Upper lobe of left lung (tissue), 6 donors: ENCODE data around the gene GRK2. TPM values are rescaled to one million over a fixed set of nuclear protein-coding genes. Genes with fewer than 3 reads are reported as not detected.
A peak's percentile ranks its signal among the peaks of the same experiment; 100 is the strongest.

ENCODE experiments used
- ATAC-seq, 2 donors: fragments of 200-7000 bp; cut with Tn5 transposase; one replicate each; pipeline ENCODE4 v1.9.1; 2022; ENCODE audit warnings: mild to moderate bottlenecking in 2 of 2, moderate library complexity in 2 of 2; ENCODE audit not compliant: low FRiP score in 2 of 2
- DNase-seq, 2 donors: peaks; one replicate each; pipeline ENCODE4 v3.0.0-alpha.2; 2019 to 2020
- H3K27ac ChIP-seq, 4 donors: fragments of 200-600 bp; sonication (generic); one replicate each; pipeline ENCODE4 v1.5.1; 2016 to 2019
- H3K27me3 ChIP-seq, 4 donors: fragments of 200-600 bp; sonication (generic); one replicate each; pipeline ENCODE4 v1.5.1; 2017 to 2019
- H3K36me3 ChIP-seq, 4 donors: fragments of 200-600 bp; sonication (generic); one replicate each; pipeline ENCODE4 v1.5.1; 2016 to 2019
- H3K4me1 ChIP-seq, 4 donors: fragments of 200-600 bp; sonication (generic); one replicate each; pipeline ENCODE4 v1.5.1; 2018 to 2019
- H3K4me3 ChIP-seq, 4 donors: fragments of 200-600 bp; sonication (generic); one replicate each; pipeline ENCODE4 v1.5.1; 2017 to 2019; ENCODE audit warnings: mild to moderate bottlenecking in 2 of 4, moderate library complexity in 1 of 4
- H3K9me3 ChIP-seq, 4 donors: fragments of 200-600 bp; sonication (generic); one replicate each; pipeline ENCODE4 v1.5.1; 2018 to 2019
- EP300 ChIP-seq, 4 donors: sonication (generic); formaldehyde crosslinking; IDR thresholded peaks; one replicate each; pipeline ENCODE4 v1.5.1; 2017; ENCODE audit warnings: antibody characterized with exemption in 4 of 4, control low read depth in 2 of 4
- POLR2A ChIP-seq, 4 donors: fragments of 450-650 bp; IDR thresholded peaks; one replicate each; pipeline ENCODE4 v1.5.1; 2016 to 2017; ENCODE audit warnings: antibody characterized with exemption in 4 of 4, mild to moderate bottlenecking in 2 of 4
- POLR2AphosphoS5 ChIP-seq, 2 donors: sonication (generic); formaldehyde crosslinking; IDR thresholded peaks; one replicate each; pipeline ENCODE4 v1.5.1; 2017; ENCODE audit warnings: antibody characterized with exemption in 2 of 2
- WGBS, 2 donors: methylation state at CpG; one replicate each; pipeline ENCODE4 v1.1.5; 2017 to 2018; 5-methylcytosine and 5-hydroxymethylcytosine counted together
- total RNA-seq, 6 donors: library from RNA; depleted of rRNA in 4 of 6; stranded (reverse); fragments of >200 nt in 4 of 6; gene quantifications; one replicate each; pipeline versions ENCODE4 v1.1.0 to v1.2.1, GENCODE V29; 2016 to 2021
- TF ChIP-seq, protein P1 (sequence below), 6 experiments: fragments of 450-650 bp in 4 of 6; fragments of 200-600 bp in 2 of 6; sonication (generic) in 2 of 6; IDR thresholded peaks; one replicate each; pipeline ENCODE4 v1.5.1; 2016 to 2019; ENCODE audit warnings: antibody characterized with exemption in 6 of 6
- donor health status: DM: no; HTN: no; CAD: no; lungs with moderate emphysema.
- donor health status: DM: no; HTN: yes; CAD: no; lungs with severe emphysema.

Gene GRK2
- total RNA-seq, 6 donors from 2014 or later, result 76.9 to 232 (median 117) TPM

DNA sequence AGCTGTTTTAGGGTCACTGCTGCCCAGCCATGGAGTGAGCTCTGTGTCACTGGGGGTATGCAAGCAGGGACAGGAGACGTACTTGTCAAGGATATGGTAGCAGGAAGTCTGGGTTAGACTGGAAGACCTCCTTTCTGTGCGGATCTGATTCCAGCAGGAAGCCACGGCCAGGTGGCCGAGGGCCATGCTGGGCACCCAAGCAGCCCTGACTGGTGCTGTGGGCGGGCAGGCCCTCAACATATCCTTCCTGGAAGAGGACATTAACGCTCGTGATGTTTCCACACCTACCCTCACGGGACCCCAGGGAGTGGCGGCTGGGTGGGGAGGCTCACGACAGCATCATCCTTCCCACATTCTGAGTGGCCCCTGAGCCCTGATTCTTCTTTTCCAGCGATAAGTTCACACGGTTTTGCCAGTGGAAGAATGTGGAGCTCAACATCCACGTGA is 14.1 kb downstream of the GRK2 start:
- Histone ChIP-seq H3K4me3 (no peak overlapping the region), H3K9me3 (no peaks in the 10 kb centered on the region), H3K4me1 (peaks cover 43 to 74% (median 59%) of the 10 kb centered on the region in 4 donors), H3K27ac (peak overlapping the region; percentile 92 to 99 (median 97)), H3K27me3 (no peaks in the 10 kb centered on the region), H3K36me3 (peaks cover 52 to 72% (median 68%) of the 10 kb centered on the region in 4 donors)
- peak; percentile 20 to 44 for DNase-seq
- no peak for ATAC-seq
- WGBS, 2 donors, result 68 to 78% methylated on average over 4 to 12 of the region's 13 CpGs
- no peak for TF ChIP-seq EP300 (IDR thresholded peaks at IDR 0.05)

DNA sequence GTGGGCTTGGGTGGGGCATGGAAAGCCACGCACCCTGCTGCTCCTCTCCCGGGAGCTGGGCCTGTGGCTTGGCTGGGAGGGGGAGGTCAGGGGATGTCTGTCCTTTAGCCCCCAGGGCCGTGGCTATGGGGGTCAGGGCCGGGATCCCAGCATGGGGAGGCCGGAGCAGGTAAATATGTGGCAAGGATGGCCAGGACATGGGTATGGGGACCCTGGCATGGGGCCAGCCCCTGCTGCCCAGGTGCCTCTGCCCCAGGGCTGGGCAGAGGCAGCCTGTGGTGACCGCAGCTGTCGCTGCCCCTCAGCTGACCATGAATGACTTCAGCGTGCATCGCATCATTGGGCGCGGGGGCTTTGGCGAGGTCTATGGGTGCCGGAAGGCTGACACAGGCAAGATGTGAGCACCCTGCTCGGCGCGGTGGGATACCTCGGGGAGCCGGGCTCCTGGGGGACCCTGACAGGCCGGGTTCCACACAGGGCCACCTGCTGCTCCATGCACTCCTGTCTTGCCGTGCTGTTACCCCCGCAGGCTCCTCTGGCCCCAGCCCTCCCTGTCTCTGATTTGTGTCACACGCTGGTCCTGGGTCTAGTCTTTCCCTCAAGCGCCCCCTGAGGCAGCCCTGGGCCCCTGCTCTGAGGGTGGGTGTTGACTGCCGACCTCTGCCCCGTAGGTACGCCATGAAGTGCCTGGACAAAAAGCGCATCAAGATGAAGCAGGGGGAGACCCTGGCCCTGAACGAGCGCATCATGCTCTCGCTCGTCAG is 14.7 kb downstream of the GRK2 start:
- ATAC-seq (no peak), DNase-seq (peak; percentile 17 to 69)
- peaks cover 56 to 78% (median 74%) of the 10 kb centered on the region in 4 donors for H3K36me3 ChIP-seq
- peaks cover 38 to 74% (median 55%) of the 10 kb centered on the region in 4 donors for H3K4me1 ChIP-seq
- no peaks in the 10 kb centered on the region for H3K27me3 ChIP-seq
- WGBS, 2 donors, result 93 to 95% methylated on average over 18 to 27 of the region's 31 CpGs
- peak overlapping the region; percentile 92 to 99 (median 97) for H3K27ac ChIP-seq
- no peak overlapping the region for H3K4me3 ChIP-seq
- TF ChIP-seq POLR2AphosphoS5 (IDR thresholded peaks at IDR 0.05), result no peak
- no peak for TF ChIP-seq POLR2A (IDR thresholded peaks at IDR 0.05)
- no peaks in the 10 kb centered on the region for H3K9me3 ChIP-seq

DNA sequence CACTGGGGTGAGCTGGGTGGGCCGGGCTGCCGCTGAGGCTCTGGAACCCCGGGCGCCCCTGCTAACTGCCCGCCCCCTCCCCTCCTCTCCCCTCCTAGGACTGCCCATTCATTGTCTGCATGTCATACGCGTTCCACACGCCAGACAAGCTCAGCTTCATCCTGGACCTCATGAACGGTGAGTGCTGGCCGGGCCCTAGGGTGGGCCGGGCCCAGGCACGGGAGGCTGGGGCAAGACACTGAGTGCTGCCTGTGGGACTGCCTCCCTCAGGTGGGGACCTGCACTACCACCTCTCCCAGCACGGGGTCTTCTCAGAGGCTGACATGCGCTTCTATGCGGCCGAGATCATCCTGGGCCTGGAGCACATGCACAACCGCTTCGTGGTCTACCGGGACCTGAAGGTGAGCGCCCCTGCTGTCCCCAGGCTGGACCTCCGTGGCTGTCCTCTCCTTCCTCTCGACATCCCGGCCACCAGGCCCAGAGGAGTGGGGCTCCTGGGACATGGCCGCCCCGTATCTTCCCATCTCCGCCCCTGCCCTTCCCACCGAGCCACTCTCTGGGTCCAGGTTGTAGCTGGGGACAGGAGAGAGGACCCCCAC is 15.4 kb downstream of the GRK2 start:
- ATAC-seq (no peak), DNase-seq (peak; percentile 20 to 46)
- peaks cover 37 to 73% (median 53%) of the 10 kb centered on the region in 4 donors for H3K4me1 ChIP-seq
- H3K4me3 ChIP-seq, result no peak overlapping the region
- TF ChIP-seq, protein P1, sequence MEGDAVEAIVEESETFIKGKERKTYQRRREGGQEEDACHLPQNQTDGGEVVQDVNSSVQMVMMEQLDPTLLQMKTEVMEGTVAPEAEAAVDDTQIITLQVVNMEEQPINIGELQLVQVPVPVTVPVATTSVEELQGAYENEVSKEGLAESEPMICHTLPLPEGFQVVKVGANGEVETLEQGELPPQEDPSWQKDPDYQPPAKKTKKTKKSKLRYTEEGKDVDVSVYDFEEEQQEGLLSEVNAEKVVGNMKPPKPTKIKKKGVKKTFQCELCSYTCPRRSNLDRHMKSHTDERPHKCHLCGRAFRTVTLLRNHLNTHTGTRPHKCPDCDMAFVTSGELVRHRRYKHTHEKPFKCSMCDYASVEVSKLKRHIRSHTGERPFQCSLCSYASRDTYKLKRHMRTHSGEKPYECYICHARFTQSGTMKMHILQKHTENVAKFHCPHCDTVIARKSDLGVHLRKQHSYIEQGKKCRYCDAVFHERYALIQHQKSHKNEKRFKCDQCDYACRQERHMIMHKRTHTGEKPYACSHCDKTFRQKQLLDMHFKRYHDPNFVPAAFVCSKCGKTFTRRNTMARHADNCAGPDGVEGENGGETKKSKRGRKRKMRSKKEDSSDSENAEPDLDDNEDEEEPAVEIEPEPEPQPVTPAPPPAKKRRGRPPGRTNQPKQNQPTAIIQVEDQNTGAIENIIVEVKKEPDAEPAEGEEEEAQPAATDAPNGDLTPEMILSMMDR (IDR thresholded peaks at IDR 0.05), result no peak
- TF ChIP-seq POLR2AphosphoS5 (IDR thresholded peaks at IDR 0.05) (no peak), EP300 (IDR thresholded peaks at IDR 0.05) (no peak), POLR2A (IDR thresholded peaks at IDR 0.05) (no peak)
- H3K9me3 ChIP-seq, result no peaks in the 10 kb centered on the region
- H3K27me3 ChIP-seq, result no peaks in the 10 kb centered on the region
- peak overlapping the region; percentile 92 to 99 (median 97) for H3K27ac ChIP-seq
- peaks cover 56 to 84% (median 79%) of the 10 kb centered on the region in 4 donors for H3K36me3 ChIP-seq
- WGBS, 2 donors, result 86 to 95% methylated on average over 16 to 27 of the region's 27 CpGs

DNA sequence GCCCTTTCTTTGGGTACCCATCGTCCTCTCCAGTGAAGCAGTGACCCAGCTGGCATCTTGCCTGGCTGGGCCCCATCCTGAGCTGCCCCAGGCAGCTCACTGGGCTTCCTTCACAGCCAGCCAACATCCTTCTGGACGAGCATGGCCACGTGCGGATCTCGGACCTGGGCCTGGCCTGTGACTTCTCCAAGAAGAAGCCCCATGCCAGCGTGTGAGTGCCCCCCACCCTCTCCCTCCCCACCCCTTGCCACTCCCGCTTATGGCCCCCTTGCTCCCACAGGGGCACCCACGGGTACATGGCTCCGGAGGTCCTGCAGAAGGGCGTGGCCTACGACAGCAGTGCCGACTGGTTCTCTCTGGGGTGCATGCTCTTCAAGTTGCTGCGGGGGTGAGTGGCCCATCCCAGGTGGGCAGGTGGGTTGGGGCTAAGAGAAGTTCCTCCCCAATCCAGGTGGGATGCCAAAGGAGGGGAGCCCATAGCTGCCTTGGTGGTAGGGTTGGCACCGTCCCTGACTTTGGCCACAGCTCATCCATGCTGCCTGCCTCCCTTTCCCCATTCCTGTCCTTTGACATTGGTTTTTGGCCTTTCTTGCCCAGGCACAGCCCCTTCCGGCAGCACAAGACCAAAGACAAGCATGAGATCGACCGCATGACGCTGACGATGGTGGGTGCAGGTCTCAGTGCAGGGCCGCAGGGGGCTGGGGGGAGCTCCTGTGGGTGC is 16.0 kb downstream of the GRK2 start:
- ATAC-seq, result no peak
- Histone ChIP-seq H3K4me1 (peaks cover 37 to 73% (median 53%) of the 10 kb centered on the region in 4 donors), H3K9me3 (no peaks in the 10 kb centered on the region), H3K27ac (peak overlapping the region; percentile 92 to 99 (median 97)), H3K36me3 (peaks cover 56 to 89% (median 79%) of the 10 kb centered on the region in 4 donors), H3K4me3 (no peak overlapping the region), H3K27me3 (no peaks in the 10 kb centered on the region)
- WGBS, 2 donors, result 83 to 93% methylated on average over 13 to 14 of the region's 20 CpGs
- DNase-seq, result peak in 1 of 2 donors; percentile 29
- no peak for TF ChIP-seq POLR2AphosphoS5 (IDR thresholded peaks at IDR 0.05)
- no peak for TF ChIP-seq POLR2A (IDR thresholded peaks at IDR 0.05)
- TF ChIP-seq, protein P1 (IDR thresholded peaks at IDR 0.05), result no peak
- no peak for TF ChIP-seq EP300 (IDR thresholded peaks at IDR 0.05)

DNA sequence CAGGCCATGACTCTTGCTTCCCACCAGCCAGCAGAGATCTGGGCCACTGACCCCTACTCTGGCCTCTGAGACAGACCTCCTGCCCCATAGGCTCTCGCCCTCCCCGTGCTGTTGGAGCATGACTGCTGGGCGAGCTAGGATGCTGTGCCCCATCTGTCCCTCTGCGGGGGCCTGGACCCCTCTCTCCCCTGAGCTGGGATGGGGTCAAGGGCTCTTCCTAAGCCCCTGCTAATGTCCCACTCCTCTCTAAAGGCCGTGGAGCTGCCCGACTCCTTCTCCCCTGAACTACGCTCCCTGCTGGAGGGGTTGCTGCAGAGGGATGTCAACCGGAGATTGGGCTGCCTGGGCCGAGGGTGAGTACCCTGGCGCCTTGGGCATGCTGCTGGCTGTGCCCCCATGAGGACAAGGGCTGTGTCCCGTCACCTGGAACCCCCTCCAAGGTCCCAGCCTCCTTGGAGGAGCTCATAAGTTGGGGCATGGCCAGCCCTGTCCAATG is 16.7 kb downstream of the GRK2 start:
- 91% methylated on average over 11 of the region's 11 CpGs; no CpG with 5 or more reads in 1 of the 2 donors for WGBS, 2 donors
- Histone ChIP-seq H3K27ac (peak overlapping the region; percentile 92 to 99 (median 97)), H3K27me3 (no peaks in the 10 kb centered on the region), H3K4me3 (no peak overlapping the region), H3K9me3 (no peaks in the 10 kb centered on the region), H3K36me3 (peaks cover 56 to 89% (median 79%) of the 10 kb centered on the region in 4 donors), H3K4me1 (peaks cover 38 to 73% (median 53%) of the 10 kb centered on the region in 4 donors)
- no peak for TF ChIP-seq POLR2AphosphoS5 (IDR thresholded peaks at IDR 0.05)
- TF ChIP-seq EP300 (IDR thresholded peaks at IDR 0.05), result no peak
- TF ChIP-seq, protein P1 (IDR thresholded peaks at IDR 0.05), result no peak
- no peak for TF ChIP-seq POLR2A (IDR thresholded peaks at IDR 0.05)
- DNase-seq (peak in 1 of 2 donors; percentile 35), ATAC-seq (no peak)
